Measurements from ENCODE around the gene DNAH14.
"Not testable (repeated sequence)": the region's sequence is repeated elsewhere in the genome, so short reads cannot be mapped to it uniquely, and the experiment has no call there.

The DNAH14 gene

DNA sequence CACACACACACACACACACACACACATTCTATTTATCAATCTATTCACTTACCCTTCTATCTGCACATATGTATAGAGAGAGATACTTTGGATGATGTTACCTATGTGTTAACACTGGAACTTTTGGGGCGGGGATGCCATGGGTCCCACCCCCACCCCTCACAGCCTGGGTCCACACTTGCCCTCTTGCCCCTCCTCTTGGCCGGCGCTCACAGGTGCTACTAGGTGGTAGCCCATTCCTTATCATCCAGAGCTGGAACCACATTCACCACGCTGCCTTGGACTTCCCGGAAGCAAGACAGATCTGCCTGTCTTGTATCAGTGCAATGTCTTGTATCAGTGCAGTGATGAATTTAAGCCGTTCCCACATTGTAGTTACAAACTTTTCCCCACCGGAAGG is 413.2 kb downstream of the DNAH14 start:
- DNase-seq (ENCODE audit: low spot score) = no peak

- DNase-seq (ENCODE audit: low spot score) = no peak
Observed at GRCh38 chr1:225343618-225344017, 414.1 kb downstream of the DNAH14 start.

DNA sequence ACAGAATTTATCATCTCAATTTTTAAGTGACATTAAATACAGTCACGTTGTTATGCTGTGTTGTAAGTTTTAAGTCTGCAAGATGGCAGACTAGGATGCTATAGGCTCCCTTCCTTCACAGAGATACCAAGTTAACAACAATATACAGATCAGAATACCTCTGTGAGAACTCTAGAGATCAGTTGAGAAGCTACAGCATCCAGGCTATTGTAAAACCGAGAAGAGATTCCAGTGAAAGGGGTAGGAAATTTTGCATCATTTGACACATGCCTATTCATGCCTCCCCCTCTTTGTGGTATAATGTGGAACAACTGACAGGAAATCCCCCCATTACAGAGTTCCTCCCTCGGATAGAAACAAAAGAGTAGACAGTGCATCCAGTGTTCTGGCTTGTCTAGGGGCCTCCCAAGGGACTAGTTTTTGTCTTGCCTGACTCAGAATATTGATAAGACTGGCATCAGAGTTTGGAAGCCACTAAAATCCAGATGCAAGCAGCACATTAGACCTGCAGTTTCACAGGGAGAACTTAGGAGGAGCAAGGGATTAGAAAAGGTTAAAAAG is 417.7 kb downstream of the DNAH14 start:
- DNase-seq (ENCODE audit: low spot score) = no peak

- DNase-seq (ENCODE audit: low spot score) = no peak
Observed at GRCh38 chr1:225348400-225348799, 418.9 kb downstream of the DNAH14 start.

GRCh38 chr1:225349826-225350225 is 420.4 kb downstream of the DNAH14 start:
- DNase-seq (ENCODE audit: low spot score) = no peak

GRCh38 chr1:225350872-225351271 is 421.4 kb downstream of the DNAH14 start:
- no peak for DNase-seq (ENCODE audit: low spot score)

GRCh38 chr1:225354906-225355305 is 425.4 kb downstream of the DNAH14 start:
- DNase-seq (ENCODE audit: low spot score) = no peak

DNA sequence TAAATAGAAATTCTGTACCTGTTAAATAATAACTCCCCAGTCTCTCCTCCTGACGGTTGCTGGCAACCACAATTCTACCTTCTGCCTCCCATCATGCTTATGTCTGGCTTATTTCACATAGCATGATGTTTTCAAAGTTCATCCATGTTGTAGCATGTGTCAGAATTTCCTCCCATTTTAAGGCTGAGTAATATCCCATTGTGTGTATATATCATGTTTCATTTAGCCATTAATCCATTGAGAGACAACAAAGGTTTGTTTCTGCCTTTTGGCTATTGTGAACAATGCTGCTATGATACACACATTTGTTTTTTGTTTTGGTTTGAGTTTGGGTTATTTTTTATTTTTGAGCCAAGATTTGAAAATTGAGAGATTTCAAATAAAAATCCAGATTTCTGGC is 426.4 kb downstream of the DNAH14 start:
- DNase-seq (ENCODE audit: low spot score) = no peak

DNA sequence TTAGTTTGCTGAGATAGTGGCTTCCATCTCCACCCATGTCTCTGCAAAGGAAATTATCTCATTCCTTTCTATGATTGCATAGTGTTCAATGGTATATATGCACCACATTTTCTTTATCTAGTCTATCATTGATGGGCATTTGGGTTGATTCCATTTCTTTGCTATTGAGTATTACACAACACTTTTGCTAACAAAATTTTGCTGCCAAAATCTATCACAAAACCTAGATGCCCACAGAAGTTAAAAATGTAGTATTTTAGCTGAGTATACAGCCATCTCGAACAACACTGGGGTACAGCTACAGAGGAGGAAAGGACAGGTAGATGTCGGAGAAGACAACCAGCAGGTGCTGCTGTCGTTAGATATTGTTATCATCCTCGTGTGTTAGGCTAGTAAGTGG is 430.6 kb downstream of the DNAH14 start:
- no peak for DNase-seq (ENCODE audit: low spot score)

GRCh38 chr1:225361176-225361575 is 431.7 kb downstream of the DNAH14 start:
- DNase-seq (ENCODE audit: low spot score) = no peak

GRCh38 chr1:225362805-225363204 is 433.3 kb downstream of the DNAH14 start:
- no peak for DNase-seq (ENCODE audit: low spot score)

DNA sequence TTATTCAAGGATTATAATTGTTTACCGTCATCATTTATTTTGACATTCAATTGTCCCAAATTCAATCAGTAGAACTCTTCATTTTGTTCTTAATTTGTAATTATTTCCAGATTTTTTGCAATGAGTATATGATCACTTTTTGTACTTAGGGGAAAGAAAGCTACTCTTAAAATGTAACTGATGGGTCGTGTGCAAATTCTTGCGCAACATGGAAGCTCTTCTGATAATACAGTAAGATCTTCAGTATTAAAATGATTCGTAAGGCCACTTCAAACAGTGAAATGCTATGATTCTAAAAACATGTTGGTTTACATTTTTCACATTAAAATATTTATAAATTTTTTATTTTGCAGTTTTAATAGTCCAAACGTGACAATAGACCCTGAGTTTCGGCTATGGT is 435.0 kb downstream of the DNAH14 start:
- DNase-seq (ENCODE audit: low spot score) = no peak

GRCh38 chr1:225366018-225366417 is 436.5 kb downstream of the DNAH14 start:
- no peak for DNase-seq (ENCODE audit: low spot score)

DNA sequence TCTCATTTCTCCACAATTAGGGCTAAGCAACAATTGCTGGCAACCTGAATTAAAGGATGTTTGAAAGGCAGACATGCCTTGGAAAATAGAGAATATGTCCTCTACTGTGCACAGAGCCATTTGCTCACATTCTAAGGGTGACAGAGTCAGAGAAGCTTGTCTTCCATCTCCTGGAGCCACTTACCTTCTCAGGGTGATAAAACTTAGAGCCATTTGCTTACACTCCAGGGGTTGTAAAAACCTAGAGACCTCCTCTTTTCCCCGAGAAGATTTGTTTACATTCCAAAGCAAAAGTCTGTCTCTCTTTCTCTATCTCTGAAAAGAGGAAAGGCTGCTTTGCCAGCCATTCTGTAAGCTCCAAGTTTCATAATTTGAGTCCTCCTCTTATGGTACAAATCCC is 437.1 kb downstream of the DNAH14 start:
- DNase-seq (ENCODE audit: low spot score) = no peak

- no peak for DNase-seq (ENCODE audit: low spot score)
Observed at GRCh38 chr1:225368036-225368552, 438.6 kb downstream of the DNAH14 start.

DNA sequence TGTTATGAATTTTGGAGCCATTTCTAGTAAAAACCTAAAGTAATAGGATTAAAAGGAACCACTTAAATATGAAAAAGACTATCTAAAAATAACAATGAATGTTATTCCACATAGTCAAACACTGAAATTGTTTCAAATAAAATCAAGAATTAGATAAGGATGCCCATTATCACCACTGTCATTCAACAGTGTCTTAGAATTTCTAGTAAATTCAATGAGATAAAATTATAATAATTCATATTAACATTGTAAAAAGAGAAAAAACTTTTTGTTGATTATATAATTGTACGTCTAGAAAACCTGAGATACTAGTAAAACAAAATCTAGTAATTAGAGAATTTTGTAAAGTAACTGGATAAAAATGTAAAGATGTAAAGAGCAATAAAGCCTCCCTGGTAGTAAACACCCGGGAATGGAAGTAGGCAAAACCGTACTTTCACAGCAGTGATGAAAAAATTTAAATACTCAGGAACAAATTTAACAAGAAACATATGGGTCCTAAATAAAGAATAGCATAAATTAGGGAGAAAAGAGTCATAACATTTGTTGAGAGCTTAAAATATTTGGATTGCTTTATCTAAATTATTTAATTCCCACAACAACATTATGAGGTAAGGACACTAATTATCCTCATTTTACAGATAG is 442.0 kb downstream of the DNAH14 start:
- DNase-seq (ENCODE audit: low spot score) = no peak

DNA sequence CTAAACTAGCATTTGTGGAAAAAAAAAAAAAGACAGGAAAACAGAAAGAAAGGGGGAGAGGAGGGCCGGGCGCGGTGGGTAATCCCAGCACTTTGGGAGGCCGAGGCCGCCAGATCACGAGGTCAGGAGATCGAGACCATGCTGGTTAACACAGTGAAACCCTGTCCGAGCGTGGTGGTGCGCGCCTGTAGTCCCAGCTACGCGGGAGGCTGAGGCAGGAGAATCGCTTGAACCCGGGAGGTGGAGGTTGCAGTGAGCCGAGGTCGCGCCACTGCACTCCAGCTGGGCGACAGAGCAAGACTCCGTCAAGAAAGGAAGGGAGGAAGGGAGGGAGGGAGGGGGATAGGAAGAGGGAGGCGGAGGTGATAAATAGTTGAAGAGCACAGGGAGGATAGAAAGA is 443.7 kb downstream of the DNAH14 start:
- no peak for DNase-seq (ENCODE audit: low spot score)

DNA sequence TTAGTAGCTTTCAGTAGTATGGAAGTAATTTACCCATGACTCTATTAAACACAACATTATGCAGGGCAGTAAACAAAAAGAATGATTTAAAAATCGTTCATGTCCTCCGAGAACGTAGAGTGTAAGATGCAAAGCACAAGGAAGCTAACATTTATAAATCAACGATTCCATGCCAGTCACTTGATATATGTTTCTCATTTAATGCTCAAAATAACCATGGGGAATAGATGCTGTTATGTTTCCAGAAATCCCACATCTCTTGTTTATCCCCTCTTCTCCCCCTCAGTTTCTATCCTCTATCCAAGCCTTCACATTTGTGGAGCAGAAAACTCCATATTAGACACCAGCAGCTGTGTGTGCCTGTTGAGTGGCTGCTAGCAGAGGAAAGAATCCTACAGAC is 445.5 kb downstream of the DNAH14 start:
- no peak for DNase-seq (ENCODE audit: low spot score)

- no peak for DNase-seq (ENCODE audit: low spot score)
Observed at GRCh38 chr1:225378880-225379279, 449.4 kb downstream of the DNAH14 start.

DNA sequence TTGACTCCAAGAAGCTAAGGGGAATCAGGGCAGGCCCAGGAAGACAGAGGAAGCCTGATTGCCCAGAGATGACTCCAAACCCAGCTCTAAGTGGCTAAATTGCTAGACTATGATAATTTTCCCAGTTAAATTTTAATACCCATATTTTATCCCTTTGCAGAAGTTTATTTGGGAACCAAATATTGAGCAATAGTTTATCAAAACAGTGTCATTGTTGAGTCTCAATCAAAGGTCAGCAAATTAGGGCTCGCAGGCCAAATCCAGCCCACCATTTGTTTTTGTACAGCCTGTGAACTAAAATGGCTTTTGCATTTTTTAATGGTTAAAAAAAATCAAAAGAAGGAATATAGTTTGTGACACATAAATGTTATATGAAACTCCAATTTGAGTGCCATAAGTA is 451.2 kb downstream of the DNAH14 start:
- no peak for DNase-seq (ENCODE audit: low spot score)

DNA sequence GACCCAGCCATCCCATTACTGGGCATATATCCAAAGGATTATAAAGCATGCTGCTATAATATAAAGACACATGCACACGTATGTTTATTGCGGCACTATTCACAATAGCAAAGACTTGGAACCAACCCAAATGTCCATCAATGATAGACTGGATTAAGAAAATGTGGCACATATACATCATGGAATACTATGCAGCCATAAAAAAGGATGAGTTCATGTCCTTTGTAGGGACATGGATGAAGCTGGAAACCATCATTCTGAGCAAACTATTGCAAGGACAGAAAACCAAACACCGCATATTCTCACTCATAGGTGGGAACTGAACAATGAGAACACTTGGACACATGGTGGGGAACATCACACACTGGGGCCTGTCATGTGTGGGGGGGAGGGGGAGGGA is 457.4 kb downstream of the DNAH14 start:
- not testable (repeated sequence) for DNase-seq (ENCODE audit: low spot score)

GRCh38 chr1:225388372-225388771 is 458.9 kb downstream of the DNAH14 start:
- DNase-seq (ENCODE audit: low spot score) = no peak

GRCh38 chr1:225389843-225390242 is 460.4 kb downstream of the DNAH14 start:
- no peak for DNase-seq (ENCODE audit: low spot score)

DNA sequence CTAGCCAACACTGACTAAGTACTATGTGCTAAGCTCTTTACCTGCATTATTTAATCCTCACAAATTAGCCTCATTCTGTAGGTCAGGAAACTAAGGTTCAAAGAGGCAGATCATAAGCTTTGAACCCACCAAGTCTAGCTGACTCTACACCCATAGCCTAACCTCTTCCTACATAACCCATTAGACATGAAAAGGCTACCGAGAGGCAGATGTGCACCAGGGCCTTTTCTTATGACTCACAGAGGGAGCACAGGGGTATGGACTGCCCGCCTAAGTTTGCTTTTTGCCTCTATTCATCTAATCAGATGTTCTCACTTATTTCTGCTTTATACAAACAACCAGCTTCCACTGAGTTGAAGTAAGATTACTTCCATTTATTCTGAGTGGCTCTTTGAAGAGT is 466.9 kb downstream of the DNAH14 start:
- no peak for DNase-seq (ENCODE audit: low spot score)

All from SK-N-DZ (cell line).